CD8-positive, alpha-beta memory T cell (primary cell): Measurements from ENCODE around the gene BCORL1. TPM values are rescaled to one million over a fixed set of nuclear protein-coding genes. Genes with fewer than 3 reads are reported as not detected.

Experiments used
- CTCF ChIA-PET: fragments of 350-600 bp; sonication (Branson Sonifier 250); formaldehyde crosslinking; loops from one replicate; lab custom pipeline; 2021; ENCODE audit warnings: antibody characterized with exemption; lab: Charles Lee
- POLR2A ChIA-PET: fragments of 350-600 bp; sonication (Branson Sonifier 250); formaldehyde crosslinking; loops from one replicate; lab custom pipeline; 2021; ENCODE audit warnings: antibody characterized with exemption; lab: Charles Lee
- DNase-seq, 5 donors: peaks; one replicate each; pipeline versions ENCODE4 v3.0.0 to v3.0.0-alpha.2; 2020 to 2022; ENCODE audit warnings: mixed read lengths in 1 of 5
- H3K27ac ChIP-seq: one replicate; pipeline ENCODE4 v1.7.0; 2013; ENCODE audit warnings: low read depth, mild to moderate bottlenecking, low read length, moderate library complexity
- H3K27me3 ChIP-seq: 2 replicates; pipeline ENCODE4 v1.7.0; 2013; ENCODE audit warnings: low read length, mild to moderate bottlenecking; ENCODE audit not compliant: insufficient read depth, poor library complexity, severe bottlenecking
- H3K36me3 ChIP-seq: 2 replicates; pipeline ENCODE4 v1.7.0; 2013; ENCODE audit warnings: mild to moderate bottlenecking, low read length, moderate library complexity; ENCODE audit not compliant: insufficient read depth
- H3K4me1 ChIP-seq: 2 replicates; pipeline ENCODE4 v1.7.0; 2013; ENCODE audit warnings: mild to moderate bottlenecking, low read length, moderate library complexity; ENCODE audit not compliant: insufficient read depth
- H3K4me3 ChIP-seq: 2 replicates; pipeline ENCODE4 v1.7.0; 2013; ENCODE audit warnings: mild to moderate bottlenecking, low read length
- H3K9me3 ChIP-seq: 2 replicates; pipeline ENCODE4 v1.7.0; 2013; ENCODE audit warnings: mild to moderate bottlenecking, low read length
- H3K27ac Mint-ChIP-seq, 8 donors: one replicate each; pipeline ENCODE4 v1.8.0; 2020 to 2021; ENCODE audit warnings: mixed read lengths in 8 of 8, mild to moderate bottlenecking in 6 of 8, inconsistent platforms in 3 of 8, moderate library complexity in 3 of 8
- H3K27me3 Mint-ChIP-seq, 2 donors: one replicate each; pipeline ENCODE4 v1.8.0; 2020 to 2021; ENCODE audit warnings: mixed read lengths in 2 of 2, mild to moderate bottlenecking in 1 of 2, moderate library complexity in 1 of 2
- H3K36me3 Mint-ChIP-seq, 3 donors: one replicate each; pipeline ENCODE4 v1.8.0; 2020 to 2021; ENCODE audit warnings: mixed read lengths in 3 of 3, inconsistent platforms in 1 of 3, mild to moderate bottlenecking in 1 of 3
- H3K4me1 Mint-ChIP-seq, 3 donors: one replicate each; pipeline ENCODE4 v1.8.0; 2020 to 2021; ENCODE audit warnings: mixed read lengths in 3 of 3, inconsistent platforms in 1 of 3, mild to moderate bottlenecking in 1 of 3
- H3K4me3 Mint-ChIP-seq, 7 donors: one replicate each; pipeline ENCODE4 v1.8.0; 2020 to 2021; ENCODE audit warnings: mixed read lengths in 7 of 7, mild to moderate bottlenecking in 6 of 7, moderate library complexity in 4 of 7, inconsistent platforms in 2 of 7
- H3K9me3 Mint-ChIP-seq, 5 donors: one replicate each; pipeline ENCODE4 v1.8.0; 2020 to 2022; ENCODE audit warnings: mixed read lengths in 5 of 5, mild to moderate bottlenecking in 3 of 5, moderate library complexity in 2 of 5, inconsistent platforms in 1 of 5
- polyA plus RNA-seq: library from polyadenylated mRNA; unstranded; fragments of 300-500 nt; fragmentation: Illumina TruSeq; gene quantifications from one replicate; pipeline ENCODE4 v1.2.3, GENCODE V29; 2021
- total RNA-seq, 2 experiments: library from RNA; stranded (reverse); gene quantifications; one replicate each; pipeline ENCODE4 v1.2.3, GENCODE V29; 2021

BCORL1 gene
- total and polyA plus RNA-seq, 3 experiments from 2014 or later: 2.7 to 12.1 (median 10.7) TPM

DNA sequence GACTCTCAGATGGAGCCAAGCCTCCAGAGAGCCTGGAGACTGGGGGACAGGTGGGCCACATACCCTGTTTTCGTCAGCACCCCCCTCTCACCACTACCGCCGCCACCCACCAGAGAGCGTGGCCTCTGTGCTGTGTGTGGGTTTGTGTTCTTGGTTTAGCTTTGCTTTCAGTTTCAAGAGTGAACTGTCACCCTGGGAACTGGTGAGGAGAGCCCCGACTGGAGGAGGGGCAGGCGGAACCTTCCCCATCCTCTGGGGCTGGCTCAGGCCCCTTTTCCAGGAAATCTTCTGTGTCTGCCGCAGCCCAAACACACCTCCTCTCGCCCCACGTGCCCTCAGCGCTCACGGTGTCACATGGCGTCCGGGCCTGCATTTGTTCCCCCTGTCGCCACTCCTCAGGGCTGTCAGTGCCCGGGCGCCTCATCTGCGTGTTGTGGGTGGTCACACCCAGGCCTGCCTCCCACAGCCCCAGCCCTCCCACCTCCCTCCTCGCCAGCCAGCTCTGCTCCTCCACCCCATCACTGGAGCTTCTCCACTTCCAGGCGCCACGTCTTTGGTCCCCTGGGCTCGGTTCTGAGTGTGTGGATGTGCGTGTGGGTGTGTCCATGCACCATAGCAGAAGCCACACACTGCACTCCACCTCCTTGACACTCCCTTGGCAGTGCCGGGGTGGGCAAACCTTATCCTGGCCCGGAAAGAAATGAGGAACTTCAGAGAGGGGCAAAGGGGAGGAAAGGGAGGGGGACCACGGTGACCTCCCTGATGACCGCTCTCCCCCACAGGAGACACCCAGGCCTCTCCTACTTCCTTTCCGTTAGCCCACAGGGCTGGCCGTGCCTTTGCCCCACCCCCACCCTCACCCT is 100.0 kb downstream of the BCORL1 start:
- peak overlapping the region; percentile 54 for H3K27ac ChIP-seq
- peak overlapping the region; percentile 86 to 99 (median 95) for H3K27ac Mint-ChIP-seq
- CTCF ChIA-PET: interaction anchor here (0.6 to 5.9 kb wide), 15 partner anchors 8 to 110 kb away, joined by 3 to 133 read pairs (median 5); partner anchors contain the start of genes AIFM1 and RAB33A
- peak overlapping the region; percentile 49 for H3K4me3 ChIP-seq
- H3K9me3 Mint-ChIP-seq: no peaks in the 10 kb centered on the region
- H3K36me3 ChIP-seq: no peaks in the 10 kb centered on the region
- H3K27me3 Mint-ChIP-seq: peaks cover 0 to 3% of the 10 kb centered on the region in 2 donors
- H3K4me3 Mint-ChIP-seq: peak overlapping the region; percentile 83 to 93 (median 88)
- peaks cover 68 to 80% (median 71%) of the 10 kb centered on the region in 3 donors for H3K4me1 Mint-ChIP-seq
- peaks cover 0 to 18% (median 0%) of the 10 kb centered on the region in 3 donors for H3K36me3 Mint-ChIP-seq
- H3K9me3 ChIP-seq: no peaks in the 10 kb centered on the region
- POLR2A ChIA-PET: interaction anchor here (0.5 to 2.0 kb wide), 5 partner anchors 10 to 243 kb away, joined by 3 to 12 read pairs (median 6); no protein-coding TSS in a partner anchor
- H3K4me1 ChIP-seq: peaks cover 42% of the 10 kb centered on the region
- no peaks in the 10 kb centered on the region for H3K27me3 ChIP-seq
- peak; percentile 50 to 78 (median 75) for DNase-seq

- Mint-ChIP-seq H3K27me3 (peaks cover 0 to 3% of the 10 kb centered on the region in 2 donors), H3K4me3 (peak overlapping the region; percentile 87 to 97 (median 92)), H3K9me3 (no peaks in the 10 kb centered on the region), H3K36me3 (peaks cover 0 to 16% (median 2%) of the 10 kb centered on the region in 3 donors), H3K4me1 (peaks cover 74 to 86% (median 77%) of the 10 kb centered on the region in 3 donors), H3K27ac (peak overlapping the region; percentile 89 to 99 (median 95))
- POLR2A ChIA-PET: no interaction called here
- H3K27me3 ChIP-seq: no peaks in the 10 kb centered on the region
- no peaks in the 10 kb centered on the region for H3K36me3 ChIP-seq
- H3K4me3 ChIP-seq: peak overlapping the region; percentile 49
- DNase-seq: no peak
- CTCF ChIA-PET: interaction anchor here (1.3 to 5.9 kb wide), 5 partner anchors 23 to 110 kb away, joined by 4 to 133 read pairs (median 36); partner anchors contain the start of genes AIFM1 and RAB33A
- H3K27ac ChIP-seq: no peak overlapping the region
- H3K9me3 ChIP-seq: no peaks in the 10 kb centered on the region
- peaks cover 46% of the 10 kb centered on the region for H3K4me1 ChIP-seq
These were observed 100.7 kb downstream of the BCORL1 start for GRCh38 chrX:130083107-130083490.

DNA sequence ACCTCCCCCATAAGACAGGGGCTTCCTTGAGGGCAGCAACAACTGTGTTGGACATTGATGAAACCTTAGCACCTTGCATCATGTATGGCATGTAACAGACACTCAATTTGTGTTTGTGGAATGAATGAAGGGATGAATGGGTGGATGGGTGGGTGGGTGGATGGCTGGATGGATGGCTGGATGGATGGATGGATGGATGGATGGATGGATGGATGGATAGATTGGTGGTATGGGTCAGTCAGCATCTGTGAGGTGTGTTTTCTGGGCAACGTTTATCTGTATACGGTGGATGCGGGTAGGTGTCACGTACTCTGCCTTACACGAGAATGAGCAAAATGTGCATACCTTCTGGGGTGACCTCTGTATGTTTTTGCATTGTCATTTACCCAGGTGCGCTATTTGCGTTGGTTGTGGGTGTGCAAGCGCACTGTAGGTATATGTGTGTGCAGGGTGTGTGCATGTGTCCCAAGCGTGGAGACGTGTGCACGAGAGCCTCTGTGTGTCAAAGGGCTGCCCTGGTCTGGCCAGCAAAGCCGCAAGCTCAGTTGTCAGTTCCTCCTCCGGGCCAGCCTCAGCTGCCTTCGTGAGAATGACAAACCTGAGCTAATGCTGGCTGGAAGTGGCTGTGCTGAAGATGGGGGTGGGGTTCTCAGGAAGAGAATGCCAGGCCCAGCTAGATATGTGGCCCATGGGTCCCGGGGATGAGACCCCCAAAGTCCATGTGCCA is 101.4 kb downstream of the BCORL1 start:
- Mint-ChIP-seq H3K4me1 (peaks cover 79 to 93% (median 83%) of the 10 kb centered on the region in 3 donors), H3K27me3 (peaks cover 0 to 1% of the 10 kb centered on the region in 2 donors), H3K9me3 (no peaks in the 10 kb centered on the region), H3K27ac (peak overlapping the region; percentile 32 to 97 (median 90)), H3K36me3 (peaks cover 0 to 14% (median 2%) of the 10 kb centered on the region in 3 donors), H3K4me3 (peak overlapping the region; percentile 83 to 97 (median 91))
- no peaks in the 10 kb centered on the region for H3K36me3 ChIP-seq
- peaks cover 51% of the 10 kb centered on the region for H3K4me1 ChIP-seq
- ChIA-PET CTCF (interaction anchor here (0.7 to 3.9 kb wide), 3 partner anchors 14 to 37 kb away, joined by 3 to 45 read pairs (median 4); no protein-coding TSS in a partner anchor), POLR2A (interaction anchor here (0.6 to 1.8 kb wide), 4 partner anchors 21 to 86 kb away, joined by 3 to 5 read pairs (median 4); partner anchors contain the start of gene AIFM1)
- no peaks in the 10 kb centered on the region for H3K27me3 ChIP-seq
- DNase-seq: no peak
- H3K9me3 ChIP-seq: no peaks in the 10 kb centered on the region
- H3K4me3 ChIP-seq: peak overlapping the region; percentile 78
- no peak overlapping the region for H3K27ac ChIP-seq

DNA sequence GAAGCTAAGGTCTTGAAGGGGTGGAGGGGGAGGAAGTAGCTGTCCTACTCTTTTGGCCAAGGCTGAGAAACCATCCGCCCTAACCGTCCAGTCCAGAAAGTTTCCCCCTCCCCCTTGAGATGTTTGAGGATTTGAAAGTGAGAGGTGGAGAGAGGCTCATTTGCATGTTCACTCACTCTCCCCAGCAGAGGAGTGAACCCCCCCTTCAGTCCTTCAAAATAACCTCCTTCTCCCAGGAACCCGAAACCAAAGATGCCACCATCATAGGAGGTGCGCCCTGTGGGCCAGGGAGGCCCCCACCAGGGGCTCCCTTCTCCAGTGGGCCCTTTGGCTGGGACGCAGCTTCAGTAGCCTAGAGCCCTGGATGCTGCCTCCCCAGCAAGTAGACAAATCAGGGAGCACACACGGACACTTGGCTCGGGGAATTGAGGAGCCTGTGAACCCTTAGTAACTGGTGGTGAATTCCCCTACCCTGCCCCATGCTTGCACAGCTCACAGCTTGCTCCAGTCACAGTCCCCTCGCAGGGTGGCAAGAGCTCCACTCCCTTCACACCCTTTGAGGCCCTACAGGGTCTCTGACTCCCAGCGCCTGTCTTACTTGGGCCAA is 102.3 kb downstream of the BCORL1 start:
- ChIA-PET CTCF (interaction anchor here (0.7 to 3.9 kb wide), 4 partner anchors 13 to 87 kb away, joined by 3 to 45 read pairs (median 4); partner anchors contain the start of gene RAB33A), POLR2A (interaction anchor here (0.6 to 1.8 kb wide), 4 partner anchors 20 to 85 kb away, joined by 3 to 5 read pairs (median 4); partner anchors contain the start of gene AIFM1)
- Mint-ChIP-seq H3K4me1 (peaks cover 80 to 95% (median 85%) of the 10 kb centered on the region in 3 donors), H3K27me3 (no peaks in the 10 kb centered on the region), H3K27ac (peak overlapping the region; percentile 89 to 98 (median 94)), H3K36me3 (peaks cover 0 to 9% (median 2%) of the 10 kb centered on the region in 3 donors), H3K9me3 (no peaks in the 10 kb centered on the region), H3K4me3 (peak overlapping the region; percentile 83 to 97 (median 91))
- Histone ChIP-seq H3K4me1 (peaks cover 52% of the 10 kb centered on the region), H3K4me3 (peak overlapping the region; percentile 78), H3K27me3 (no peaks in the 10 kb centered on the region), H3K9me3 (no peaks in the 10 kb centered on the region), H3K27ac (no peak overlapping the region), H3K36me3 (no peaks in the 10 kb centered on the region)
- peak in 1 of 5 donors; percentile 11 for DNase-seq

DNA sequence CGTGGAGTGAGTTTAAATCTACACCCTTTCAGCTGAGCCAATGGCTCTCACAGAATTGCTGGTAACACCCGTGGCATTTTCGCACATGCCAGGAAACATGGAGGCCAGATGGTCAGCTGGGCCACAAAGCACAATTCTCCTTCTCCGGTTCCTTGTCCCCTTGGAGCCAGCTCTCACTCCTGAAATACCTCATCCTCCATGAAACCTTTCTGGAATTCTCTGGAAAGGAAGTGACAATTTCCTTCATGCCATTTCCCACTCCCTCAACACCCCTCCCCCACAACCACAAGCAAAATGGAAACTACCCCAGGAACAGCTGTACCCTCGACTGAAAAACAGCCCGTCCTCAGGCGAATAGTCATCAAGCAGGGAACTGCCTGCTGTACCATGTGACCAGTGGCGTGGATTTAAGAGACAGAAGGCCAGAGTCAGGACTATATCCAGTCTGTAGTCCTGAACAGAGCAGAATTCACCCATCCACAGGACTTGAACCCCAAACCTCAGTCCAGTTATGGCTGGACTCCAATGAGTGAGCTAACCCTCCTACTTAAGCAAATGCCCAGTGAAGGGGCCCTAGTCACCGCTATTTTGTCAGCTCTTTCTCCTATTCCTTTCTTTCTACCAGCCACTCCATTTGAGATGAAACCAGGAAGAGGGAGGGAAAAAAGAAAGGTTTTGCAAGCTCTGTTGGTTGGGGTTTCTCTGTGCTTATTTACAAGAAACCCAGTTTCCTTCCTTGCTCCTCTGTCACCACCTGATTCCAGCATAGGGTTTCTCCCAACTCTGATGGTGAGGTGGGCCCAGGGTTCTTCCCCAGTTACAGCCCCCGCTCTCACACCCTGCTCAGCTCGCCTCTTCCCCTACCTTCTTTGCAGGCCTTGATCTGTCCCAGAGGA is 103.4 kb downstream of the BCORL1 start:
- H3K4me3 Mint-ChIP-seq: peak overlapping the region; percentile 83 to 97 (median 91)
- Histone ChIP-seq H3K4me3 (peak overlapping the region; percentile 78), H3K4me1 (peaks cover 55% of the 10 kb centered on the region), H3K36me3 (no peaks in the 10 kb centered on the region), H3K27me3 (no peaks in the 10 kb centered on the region), H3K9me3 (no peaks in the 10 kb centered on the region), H3K27ac (peak overlapping the region; percentile 3)
- H3K9me3 Mint-ChIP-seq: no peaks in the 10 kb centered on the region
- H3K36me3 Mint-ChIP-seq: peaks cover 0 to 2% (median 1%) of the 10 kb centered on the region in 3 donors
- H3K27me3 Mint-ChIP-seq: no peaks in the 10 kb centered on the region
- H3K4me1 Mint-ChIP-seq: peaks cover 81 to 95% (median 83%) of the 10 kb centered on the region in 3 donors
- POLR2A ChIA-PET: interaction anchor here (1.0 to 1.8 kb wide), 2 partner anchors 26 to 80 kb away, joined by 3 to 5 read pairs; partner anchors contain the start of gene AIFM1
- DNase-seq: no peak
- CTCF ChIA-PET: interaction anchor here (1.1 to 3.9 kb wide), 5 partner anchors 9 to 183 kb away, joined by 3 to 45 read pairs (median 4); partner anchors contain the start of genes RAB33A and ZNF280C
- peak overlapping the region; percentile 80 to 98 (median 94) for H3K27ac Mint-ChIP-seq

DNA sequence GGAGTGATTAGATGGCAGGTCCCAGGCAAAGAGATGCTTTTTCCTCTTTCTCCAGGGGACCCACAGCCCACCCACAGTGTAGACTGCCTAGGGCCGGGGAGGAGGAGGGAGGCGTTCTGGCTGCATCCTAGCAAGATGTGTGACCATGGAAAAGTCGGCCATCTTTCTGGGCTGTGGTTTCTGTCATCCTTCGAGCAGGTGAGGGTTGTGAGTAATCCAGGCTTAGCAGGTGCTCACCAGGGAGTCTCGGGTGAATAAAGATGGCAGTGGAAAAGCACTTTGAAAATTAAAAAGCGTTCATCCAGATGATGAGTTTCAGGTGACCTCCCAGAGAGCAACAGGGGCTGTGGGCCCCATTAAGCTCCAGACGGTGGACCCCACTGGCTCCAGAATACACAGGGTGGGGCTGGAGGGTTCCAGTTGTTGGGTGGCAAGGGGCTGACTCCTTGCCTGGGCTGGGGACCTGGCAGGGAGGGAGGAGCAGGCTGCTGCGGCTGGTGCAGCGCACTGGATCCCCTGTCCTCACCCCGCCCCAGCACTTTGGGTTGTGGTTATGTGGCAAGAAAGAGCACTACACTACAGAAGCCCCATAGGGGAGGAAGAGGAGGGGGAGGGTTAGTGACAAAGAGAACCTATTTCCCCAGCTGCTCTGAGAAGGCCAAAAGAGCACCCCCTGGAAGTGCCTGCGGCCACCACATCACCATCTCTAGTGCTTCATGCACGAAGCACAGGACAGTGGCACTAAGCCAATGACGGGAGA is 104.2 kb downstream of the BCORL1 start:
- H3K4me3 ChIP-seq: peak overlapping the region; percentile 78
- no peaks in the 10 kb centered on the region for H3K27me3 ChIP-seq
- CTCF ChIA-PET: interaction anchor here (0.8 to 3.9 kb wide), 8 partner anchors 8 to 182 kb away, joined by 3 to 45 read pairs (median 4); partner anchors contain the start of gene ZNF280C
- Mint-ChIP-seq H3K4me3 (peak overlapping the region; percentile 83 to 97 (median 91)), H3K36me3 (peaks cover 0 to 2% (median 1%) of the 10 kb centered on the region in 3 donors), H3K9me3 (no peaks in the 10 kb centered on the region), H3K27me3 (no peaks in the 10 kb centered on the region), H3K4me1 (peaks cover 77 to 91% (median 81%) of the 10 kb centered on the region in 3 donors), H3K27ac (peak overlapping the region; percentile 80 to 98 (median 92))
- H3K36me3 ChIP-seq: no peaks in the 10 kb centered on the region
- POLR2A ChIA-PET: interaction anchor here (0.6 to 2.4 kb wide), 3 partner anchors 23 to 177 kb away, joined by 6 read pairs; partner anchors contain the start of gene ELF4
- peak; percentile 48 to 85 (median 80) for DNase-seq
- H3K9me3 ChIP-seq: no peaks in the 10 kb centered on the region
- peak overlapping the region; percentile 3 for H3K27ac ChIP-seq
- peaks cover 52% of the 10 kb centered on the region for H3K4me1 ChIP-seq
